OCI-LY7 (cell line): ENCODE measurements around the gene CHEK1.

ENCODE experiments used
- EZH2phosphoT487 ChIP-seq: fragments of 200-600 bp; sonication (generic); IDR thresholded peaks from 2 replicates; pipeline ENCODE4 v1.6.1; 2018; ENCODE audit warnings: low read depth, borderline replicate concordance, mild to moderate bottlenecking, mixed run types, antibody characterized with exemption, low read length, moderate library complexity, mixed read lengths
- TF ChIP-seq, protein P1 (sequence below): fragments of 200-600 bp; sonication (generic); conservative IDR thresholded peaks from 2 replicates; pipeline ENCODE4 v1.5.1; 2014; ENCODE audit warnings: mild to moderate bottlenecking, antibody characterized with exemption, low read length, moderate library complexity, mixed read lengths

DNA sequence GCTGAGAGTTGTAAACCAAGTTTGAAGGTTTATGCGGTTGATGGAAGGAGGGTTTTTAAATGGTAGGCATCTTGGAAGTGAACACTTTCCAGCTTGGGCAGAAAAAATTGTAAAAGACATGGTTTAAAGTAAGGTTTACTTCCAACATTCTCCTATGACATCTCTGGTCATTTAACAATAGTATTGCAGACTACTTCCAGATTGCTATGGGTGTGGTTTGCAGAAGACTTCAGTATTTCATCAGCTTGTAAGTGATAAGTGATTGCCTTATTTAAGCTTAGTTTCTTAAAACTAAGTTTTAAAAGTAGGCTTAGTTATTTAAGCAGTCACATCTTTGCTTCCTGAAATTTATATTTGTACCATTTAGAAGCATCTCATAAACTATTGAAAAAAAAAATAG lies 39.5 kb upstream of the CHEK1 start:
- TF ChIP-seq, protein P1, sequence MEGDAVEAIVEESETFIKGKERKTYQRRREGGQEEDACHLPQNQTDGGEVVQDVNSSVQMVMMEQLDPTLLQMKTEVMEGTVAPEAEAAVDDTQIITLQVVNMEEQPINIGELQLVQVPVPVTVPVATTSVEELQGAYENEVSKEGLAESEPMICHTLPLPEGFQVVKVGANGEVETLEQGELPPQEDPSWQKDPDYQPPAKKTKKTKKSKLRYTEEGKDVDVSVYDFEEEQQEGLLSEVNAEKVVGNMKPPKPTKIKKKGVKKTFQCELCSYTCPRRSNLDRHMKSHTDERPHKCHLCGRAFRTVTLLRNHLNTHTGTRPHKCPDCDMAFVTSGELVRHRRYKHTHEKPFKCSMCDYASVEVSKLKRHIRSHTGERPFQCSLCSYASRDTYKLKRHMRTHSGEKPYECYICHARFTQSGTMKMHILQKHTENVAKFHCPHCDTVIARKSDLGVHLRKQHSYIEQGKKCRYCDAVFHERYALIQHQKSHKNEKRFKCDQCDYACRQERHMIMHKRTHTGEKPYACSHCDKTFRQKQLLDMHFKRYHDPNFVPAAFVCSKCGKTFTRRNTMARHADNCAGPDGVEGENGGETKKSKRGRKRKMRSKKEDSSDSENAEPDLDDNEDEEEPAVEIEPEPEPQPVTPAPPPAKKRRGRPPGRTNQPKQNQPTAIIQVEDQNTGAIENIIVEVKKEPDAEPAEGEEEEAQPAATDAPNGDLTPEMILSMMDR: no peak
- TF ChIP-seq EZH2phosphoT487: no peak
